Raji (cell line): ENCODE results near the gene CEACAM1.

ENCODE experiments used
- POLR2A ChIP-seq: IDR thresholded peaks from 2 replicates; pipeline ENCODE4 v1.6.1; 2011; ENCODE audit warnings: low read depth, low read length, control low read depth; ENCODE audit not compliant: insufficient read depth

Gene CEACAM1

DNA sequence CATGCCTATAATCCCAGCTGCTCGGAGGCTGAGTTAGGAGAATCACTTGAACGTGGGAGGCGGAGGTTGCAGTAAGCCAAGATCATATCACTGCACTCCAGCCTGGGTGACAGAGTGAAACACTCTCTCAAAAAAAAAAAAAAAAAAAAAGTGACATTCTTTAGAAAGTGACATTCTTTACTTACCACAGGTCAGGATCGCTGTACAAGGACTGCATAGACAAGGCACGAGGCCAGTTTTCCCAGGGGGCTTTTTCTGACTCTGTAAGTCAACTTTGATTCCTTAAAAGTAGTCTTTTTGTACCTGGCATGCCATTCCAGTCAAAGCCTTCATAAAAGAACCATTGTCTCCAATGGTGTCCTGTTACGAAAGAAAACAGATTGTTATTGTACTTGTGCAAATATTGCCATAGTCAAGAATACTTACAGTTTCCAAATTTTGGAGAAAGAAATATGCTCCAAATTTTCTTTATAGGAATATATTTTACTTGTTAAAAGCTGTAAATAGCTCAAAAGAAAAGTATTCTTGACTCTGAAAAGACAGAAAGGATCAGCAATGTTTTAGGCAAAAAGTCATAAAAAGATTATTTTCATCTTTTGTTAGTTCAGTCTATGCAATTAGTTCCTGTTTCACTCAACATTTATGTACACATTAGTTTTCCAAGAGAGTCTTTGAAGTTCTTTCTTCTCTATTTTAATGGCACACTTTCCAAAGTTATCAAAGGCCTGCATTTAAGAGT, 39.3 kb downstream of the CEACAM1 start:
- no peak for TF ChIP-seq POLR2A

DNA sequence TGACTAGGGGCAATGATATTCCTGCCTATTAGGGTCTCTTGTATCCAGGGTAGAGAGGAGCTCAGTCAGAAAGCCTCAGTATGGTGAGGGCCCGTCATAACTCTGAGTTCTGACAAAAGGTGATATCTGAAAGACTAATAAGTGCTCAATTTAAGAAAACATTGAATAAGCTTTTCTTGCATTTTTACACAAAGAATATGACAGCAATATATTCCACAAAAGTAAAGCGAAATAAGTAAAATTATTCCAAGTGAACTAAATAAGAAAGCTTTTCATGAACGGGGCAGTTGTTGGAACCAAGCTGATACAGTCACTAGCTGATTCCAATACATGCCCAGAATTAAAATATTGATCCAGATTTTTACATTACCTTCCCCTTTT, 40.5 kb downstream of the CEACAM1 start:
- no peak for TF ChIP-seq POLR2A

DNA sequence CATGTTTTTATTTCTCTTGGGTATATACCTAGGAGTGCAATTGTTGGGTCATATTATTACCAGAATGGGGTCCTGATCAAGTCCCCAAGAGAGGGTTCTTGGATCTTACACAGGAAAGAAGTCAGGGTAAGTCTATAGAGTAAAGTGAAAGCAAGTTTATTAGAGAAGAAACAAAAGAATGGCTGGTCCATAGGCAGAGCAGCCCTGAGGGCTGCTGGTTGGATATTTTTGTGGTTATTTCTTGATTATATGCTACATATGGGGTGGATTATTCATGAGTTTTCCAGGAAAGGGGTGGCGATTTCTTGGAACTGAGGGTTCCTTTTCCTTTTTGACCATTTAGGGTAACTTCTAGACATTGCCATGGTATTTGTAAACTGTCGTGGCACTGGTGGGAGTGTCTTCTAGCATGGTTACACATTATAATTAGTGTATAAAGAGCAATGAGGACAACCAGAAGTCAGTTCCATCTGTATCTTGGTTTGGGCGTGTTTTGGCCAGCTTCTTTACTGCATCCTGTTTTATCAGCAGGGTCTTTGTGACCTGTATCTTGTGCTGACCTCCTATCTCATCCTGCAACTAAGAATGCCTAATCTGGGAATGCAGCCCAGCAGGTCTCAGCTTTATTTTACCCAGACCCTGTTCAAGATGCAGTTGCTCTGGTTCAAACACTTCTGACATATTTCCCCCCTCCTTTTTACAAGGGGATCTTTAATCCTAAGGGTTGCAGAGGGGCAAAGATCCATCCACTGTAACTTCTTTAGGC, 41.1 kb downstream of the CEACAM1 start:
- TF ChIP-seq POLR2A = no peak

GRCh38 chr19:42480335-42481095, 47.8 kb downstream of the CEACAM1 start:
- TF ChIP-seq POLR2A = no peak

- TF ChIP-seq POLR2A = no peak
These were observed 48.5 kb downstream of the CEACAM1 start for GRCh38 chr19:42479736-42480135.

DNA sequence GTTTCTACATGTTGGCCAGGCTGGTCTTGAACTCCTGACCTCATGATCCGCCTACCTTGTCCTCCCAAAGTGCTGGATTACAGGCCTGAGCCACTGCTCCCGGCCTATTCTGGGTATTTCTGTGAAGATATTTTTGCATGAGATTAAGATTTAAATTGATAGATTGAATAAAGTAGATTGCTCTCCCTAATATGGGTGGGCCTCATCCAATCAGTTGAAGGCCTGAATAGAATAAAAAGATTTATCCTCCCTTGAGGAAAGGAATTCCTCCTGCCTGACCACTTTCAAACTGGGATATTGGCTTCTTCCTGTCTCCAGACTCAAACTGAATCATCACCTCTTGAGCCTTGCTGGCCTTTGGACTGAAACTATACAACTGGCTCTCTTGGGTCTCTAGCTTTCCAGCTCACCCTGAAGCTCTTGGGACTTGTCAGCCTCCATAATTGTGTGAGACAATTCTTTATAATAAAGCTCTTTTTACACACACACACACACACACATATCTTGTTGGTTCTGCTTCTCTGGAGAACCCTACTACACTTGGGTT, 49.4 kb downstream of the CEACAM1 start:
- no peak for TF ChIP-seq POLR2A

GRCh38 chr19:42477933-42478332, 50.3 kb downstream of the CEACAM1 start:
- TF ChIP-seq POLR2A = no peak

- no peak for TF ChIP-seq POLR2A
These were observed 51.2 kb downstream of the CEACAM1 start for GRCh38 chr19:42477117-42477516.

- no peak for TF ChIP-seq POLR2A
These were observed 52.9 kb downstream of the CEACAM1 start for GRCh38 chr19:42475366-42475765.

- TF ChIP-seq POLR2A = no peak
These were observed 53.5 kb downstream of the CEACAM1 start for GRCh38 chr19:42474743-42475142.

- no peak for TF ChIP-seq POLR2A
These were observed 54.6 kb downstream of the CEACAM1 start for GRCh38 chr19:42473686-42474085.

DNA sequence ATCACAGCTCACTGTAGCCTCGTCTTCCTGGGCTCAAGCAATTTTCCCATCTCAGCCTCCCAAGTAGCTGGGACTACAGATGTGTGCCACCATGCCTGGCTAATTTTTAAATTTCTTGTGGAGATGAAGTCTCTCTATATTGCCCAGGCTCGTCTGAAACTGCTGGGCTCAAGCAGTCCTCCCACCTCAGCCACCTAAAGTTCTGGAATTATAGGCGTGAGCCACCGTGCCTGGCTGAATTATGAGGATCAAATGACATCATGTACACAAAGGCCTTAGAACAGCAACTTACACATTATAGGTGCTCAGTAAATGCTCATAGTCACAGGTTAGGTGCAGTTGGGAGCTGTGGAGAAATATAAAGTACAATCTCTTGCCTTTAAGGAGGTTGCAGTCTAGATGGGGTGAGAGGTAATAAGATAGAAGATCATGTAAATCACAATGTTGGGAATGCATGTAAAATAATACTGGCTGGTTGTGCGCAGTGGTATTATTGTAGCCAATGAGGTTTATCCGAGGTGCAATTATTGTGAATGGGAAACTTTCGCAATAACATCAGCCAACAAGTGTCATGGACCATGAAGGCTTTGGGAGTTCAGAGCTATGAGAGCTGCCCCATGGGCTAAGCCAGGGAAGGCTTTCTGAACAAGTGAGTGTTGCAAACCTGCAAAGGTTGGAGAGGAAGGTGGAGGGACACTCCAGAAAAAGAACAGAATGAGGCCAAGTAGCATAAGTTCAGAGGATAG, 55.7 kb downstream of the CEACAM1 start:
- TF ChIP-seq POLR2A = no peak

DNA sequence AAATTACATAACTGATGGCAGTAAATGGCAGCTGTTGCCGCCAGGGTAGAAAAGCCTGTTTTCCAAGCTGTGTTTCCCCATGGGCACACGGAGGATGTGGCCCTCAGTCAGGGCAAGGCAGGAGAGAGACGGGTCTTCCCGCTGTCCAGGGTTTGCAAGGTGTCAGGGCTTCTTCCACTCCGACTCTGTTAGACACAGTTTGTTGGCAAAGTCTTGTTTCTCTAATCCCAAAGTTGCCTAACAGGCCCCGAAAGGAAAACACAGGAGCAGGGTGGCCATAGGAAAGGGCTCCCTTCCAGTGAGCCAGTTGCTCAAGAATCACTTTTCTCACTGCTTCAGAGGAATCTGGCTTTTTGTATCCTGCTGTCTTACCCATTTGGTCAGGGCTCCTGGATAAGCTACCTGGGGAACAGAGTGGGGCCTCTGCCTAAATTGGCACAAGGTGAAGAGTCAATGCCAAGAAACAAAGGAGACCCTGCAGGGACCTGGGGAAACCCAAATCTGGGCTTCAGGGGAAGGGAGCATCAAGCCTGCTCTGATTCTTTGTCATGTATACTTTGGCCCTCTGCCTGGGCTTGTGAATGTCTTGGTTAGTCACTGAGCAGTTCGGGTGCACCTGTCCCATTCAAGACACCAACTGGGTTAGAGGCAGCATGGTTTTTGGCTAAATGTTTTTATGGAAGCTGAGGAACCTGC, 56.6 kb downstream of the CEACAM1 start:
- no peak for TF ChIP-seq POLR2A

- no peak for TF ChIP-seq POLR2A
These were observed 58.7 kb downstream of the CEACAM1 start for GRCh38 chr19:42469311-42470235.
